Occipital lobe (tissue), 2 donors: Measurements from ENCODE around the gene DCP1B. TPM values are rescaled to one million over a fixed set of nuclear protein-coding genes. Genes with fewer than 3 reads are reported as not detected.

ENCODE experiments used
- DNase-seq: peaks from one replicate; lab custom pipeline; 2025; lab: John Stamatoyannopoulos, UW
- total RNA-seq: library from RNA; depleted of rRNA; stranded (reverse); fragments of >200 nt; gene quantifications from one replicate; pipeline ENCODE4 v1.2.3, GENCODE V29; 2014

DCP1B gene
- total RNA-seq, 1 donor from 2014 or later: 8.9 TPM

GRCh38 chr12:1935700-1936378 is 68.4 kb downstream of the DCP1B start:
- no peak for DNase-seq

- no peak for DNase-seq
Measured at GRCh38 chr12:1935242-1935641, 69.0 kb downstream of the DCP1B start.

GRCh38 chr12:1934831-1935230 is 69.4 kb downstream of the DCP1B start:
- no peak for DNase-seq

GRCh38 chr12:1934068-1934467 is 70.2 kb downstream of the DCP1B start:
- no peak for DNase-seq

- no peak for DNase-seq
Measured at GRCh38 chr12:1933342-1934051, 70.8 kb downstream of the DCP1B start.

GRCh38 chr12:1932264-1932777 is 71.9 kb downstream of the DCP1B start:
- DNase-seq: no peak

- DNase-seq: no peak
Measured at GRCh38 chr12:1931642-1932041, 72.6 kb downstream of the DCP1B start.

GRCh38 chr12:1930803-1931597 is 73.3 kb downstream of the DCP1B start:
- no peak for DNase-seq

- no peak for DNase-seq
Measured at GRCh38 chr12:1929985-1930802, 74.1 kb downstream of the DCP1B start.

GRCh38 chr12:1929241-1929984 is 74.8 kb downstream of the DCP1B start:
- DNase-seq: no peak

- no peak for DNase-seq
Measured at GRCh38 chr12:1928439-1929121, 75.7 kb downstream of the DCP1B start.

GRCh38 chr12:1927751-1928351 is 76.4 kb downstream of the DCP1B start:
- DNase-seq: no peak

- no peak for DNase-seq
Measured at GRCh38 chr12:1927051-1927680, 77.1 kb downstream of the DCP1B start.

- DNase-seq: no peak
Measured at GRCh38 chr12:1926251-1926657, 78.0 kb downstream of the DCP1B start.

- DNase-seq: no peak
Measured at GRCh38 chr12:1925684-1926006, 78.6 kb downstream of the DCP1B start.

- no peak for DNase-seq
Measured at GRCh38 chr12:1924996-1925683, 79.1 kb downstream of the DCP1B start.

GRCh38 chr12:1922985-1923384 is 81.3 kb downstream of the DCP1B start:
- DNase-seq: no peak

GRCh38 chr12:1922075-1922709 is 82.1 kb downstream of the DCP1B start:
- no peak for DNase-seq
